Activated T-helper 9 cell treated with anti-CD3 and anti-CD28 coated beads, Interleukin-2, amount 50 U/mL, for 16 hours (primary cell): Measurements from ENCODE around the gene PMFBP1.
A peak's percentile ranks its signal among the peaks of the same experiment; 100 is the strongest.
"Not testable (repeated sequence)": the region's sequence is repeated elsewhere in the genome, so short reads cannot be mapped to it uniquely, and the experiment has no call there.

Experiments
- DNase-seq: peaks from one replicate; pipeline ENCODE4 v3.0.0-alpha.2; 2020; ENCODE audit warnings: low read depth

Gene PMFBP1

DNA sequence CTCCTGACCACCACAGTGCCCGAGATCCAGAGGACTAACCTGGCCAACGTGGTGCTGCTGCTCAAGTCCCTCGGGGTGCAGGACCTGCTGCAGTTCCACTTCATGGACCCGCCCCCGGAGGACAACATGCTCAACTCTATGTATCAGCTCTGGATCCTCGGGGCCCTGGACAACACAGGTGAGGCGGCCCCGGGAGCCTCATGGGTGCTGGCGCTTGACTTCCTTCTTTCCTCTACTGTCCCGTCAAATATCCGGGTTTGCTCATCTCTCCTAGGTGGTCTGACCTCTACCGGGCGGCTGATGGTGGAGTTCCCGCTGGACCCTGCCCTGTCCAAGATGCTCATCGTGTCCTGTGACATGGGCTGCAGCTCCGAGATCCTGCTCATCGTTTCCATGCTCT, 64.6 kb downstream of the PMFBP1 start:
- no peak for DNase-seq

DNA sequence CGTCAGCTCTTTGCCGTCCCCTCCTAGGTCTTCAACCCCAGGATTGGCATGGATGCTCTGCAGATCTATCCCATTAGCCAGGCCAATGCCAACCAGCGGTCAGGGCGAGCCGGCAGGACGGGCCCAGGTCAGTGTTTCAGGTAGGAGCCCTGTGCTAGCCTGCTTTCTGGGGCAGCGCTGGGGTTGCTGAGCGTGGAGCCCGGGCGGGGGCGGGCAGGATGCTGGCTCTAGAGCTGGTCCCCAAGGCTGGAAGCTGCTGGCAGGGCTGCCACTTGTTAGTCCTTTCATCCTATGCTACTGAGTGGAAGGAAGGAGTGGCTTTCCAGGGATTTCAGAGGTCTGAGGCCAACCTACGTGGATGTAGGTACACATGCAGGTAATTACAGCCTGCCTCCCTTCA, 66.0 kb downstream of the PMFBP1 start:
- DNase-seq = no peak

DNA sequence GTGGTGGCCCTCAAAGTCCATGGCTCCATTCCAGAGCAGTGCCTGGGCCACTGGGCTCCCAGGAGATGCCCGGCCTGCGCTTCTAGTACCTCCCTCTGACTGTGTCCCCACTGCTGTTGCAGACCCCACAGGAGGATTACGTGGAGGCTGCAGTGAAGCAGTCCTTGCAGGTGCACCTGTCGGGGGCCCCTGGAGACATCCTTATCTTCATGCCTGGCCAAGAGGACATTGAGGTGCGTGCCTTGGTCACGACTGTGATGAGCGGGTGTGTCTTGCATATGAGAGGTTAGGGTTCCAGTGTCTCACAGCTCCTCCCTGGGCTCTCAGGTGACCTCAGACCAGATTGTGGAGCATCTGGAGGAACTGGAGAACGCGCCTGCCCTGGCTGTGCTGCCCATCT, 67.0 kb downstream of the PMFBP1 start:
- DNase-seq = no peak

DNA sequence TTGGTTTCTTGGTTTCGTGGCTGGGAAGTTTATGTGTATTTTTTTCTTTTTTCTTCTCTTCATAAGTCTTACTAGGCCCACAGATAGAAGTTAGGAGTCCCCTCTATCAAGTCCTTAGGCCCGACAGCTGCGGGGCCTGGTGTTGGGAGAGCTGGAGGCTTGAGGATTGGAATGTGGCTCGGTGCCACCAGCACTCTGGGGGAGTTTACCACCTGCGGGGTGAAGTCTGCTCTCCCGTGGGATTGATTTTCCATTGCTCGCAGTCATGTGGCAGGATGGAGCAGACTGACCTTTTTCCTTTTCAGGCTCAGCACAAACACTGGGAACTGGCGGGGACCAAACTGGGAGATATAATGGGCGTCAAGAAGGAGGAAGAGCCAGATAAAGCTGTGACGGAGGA, 70.8 kb downstream of the PMFBP1 start:
- DNase-seq = no peak

DNA sequence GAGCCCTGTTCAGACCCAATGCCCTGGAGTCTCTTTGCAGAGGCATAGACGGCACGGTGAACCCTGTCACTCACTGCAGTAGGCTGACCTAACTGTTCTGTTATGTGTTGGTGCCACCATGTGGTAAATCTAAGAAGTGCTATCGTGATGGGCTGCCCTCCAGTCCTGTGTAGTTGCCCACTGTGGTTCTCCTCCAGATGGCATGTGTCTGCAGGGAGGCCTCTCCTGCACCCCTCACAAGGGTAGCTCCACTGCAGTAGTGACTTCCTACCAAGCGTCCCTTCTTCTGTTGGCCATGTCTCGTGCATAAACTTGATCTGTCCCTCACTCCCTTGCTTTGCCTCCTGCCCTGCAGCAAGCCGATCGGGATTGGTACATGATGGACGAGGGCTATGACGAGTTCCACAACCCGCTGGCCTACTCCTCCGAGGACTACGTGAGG, 72.6 kb downstream of the PMFBP1 start:
- no peak for DNase-seq

DNA sequence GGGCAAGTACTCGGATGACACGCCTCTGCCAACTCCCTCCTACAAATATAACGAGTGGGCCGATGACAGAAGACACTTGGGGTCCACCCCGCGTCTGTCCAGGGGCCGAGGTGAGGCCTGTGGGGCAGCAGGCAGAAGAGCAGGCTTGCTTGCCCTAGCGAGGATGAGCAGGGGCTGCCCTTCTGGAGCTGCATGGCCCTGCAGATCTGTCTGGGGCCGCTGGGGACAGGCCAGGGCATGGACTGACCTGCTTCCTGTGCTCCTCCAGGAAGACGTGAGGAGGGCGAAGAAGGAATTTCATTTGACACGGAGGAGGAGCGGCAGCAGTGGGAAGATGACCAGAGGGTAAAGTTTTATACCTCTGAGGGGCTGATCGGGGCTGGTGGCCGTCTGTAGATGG, 73.0 kb downstream of the PMFBP1 start:
- DNase-seq = no peak

DNA sequence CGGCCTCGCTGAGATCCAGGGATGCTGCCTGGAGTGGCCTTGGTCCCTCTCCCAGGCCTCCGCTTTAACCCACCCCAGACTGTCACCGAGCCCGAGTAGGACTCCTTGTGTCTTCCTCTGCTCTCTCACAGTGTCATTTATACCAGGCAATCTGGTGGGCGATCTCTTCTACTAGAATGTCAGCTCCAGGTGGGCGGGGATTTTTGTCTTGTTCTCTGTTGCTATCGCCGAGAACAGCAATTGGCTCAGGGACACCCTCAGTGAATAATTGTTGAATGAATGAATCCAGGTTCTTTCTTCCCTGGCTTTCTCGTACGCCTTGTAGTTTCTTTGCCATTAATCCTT, 77.7 kb downstream of the PMFBP1 start:
- DNase-seq = peak; percentile 12

DNA sequence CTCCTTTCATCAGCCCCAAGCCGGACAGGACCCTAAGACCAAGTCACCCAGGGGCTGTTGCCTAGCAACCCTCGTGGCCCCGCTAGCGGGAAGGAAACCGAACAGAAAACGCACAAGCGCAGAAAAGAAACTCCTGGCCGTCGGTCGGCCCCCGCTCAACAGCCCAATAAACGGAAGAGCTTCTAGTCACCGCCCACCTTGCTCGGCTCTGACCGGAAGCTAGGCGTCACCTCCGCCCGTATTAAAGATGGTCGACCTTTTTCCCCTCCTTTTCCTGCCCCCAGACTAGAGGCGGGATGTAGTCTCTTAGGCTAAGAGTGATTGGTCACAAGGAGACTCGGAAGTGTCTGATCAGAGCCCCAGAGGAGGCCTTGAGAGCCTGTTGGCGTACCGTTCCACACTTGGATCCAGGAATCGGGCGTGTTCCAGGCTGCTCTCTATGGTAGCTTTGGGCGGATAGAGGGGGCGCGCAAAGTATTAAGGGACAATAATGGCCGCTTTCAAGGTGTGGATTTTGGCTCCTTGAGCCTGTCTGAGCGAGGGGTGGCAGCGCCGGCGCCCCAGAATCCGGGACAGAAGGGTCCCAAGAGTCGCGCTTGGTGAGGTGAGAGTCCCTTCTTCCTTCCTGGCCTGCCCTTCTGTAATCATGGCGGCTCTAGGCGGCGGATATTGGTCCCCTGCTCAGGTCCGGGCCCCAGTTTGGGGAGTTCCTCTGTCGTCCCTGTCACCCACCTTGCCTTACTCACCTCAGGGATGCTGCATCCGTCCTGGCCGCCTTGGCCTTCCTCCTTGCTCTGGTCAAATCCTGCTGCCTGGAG, 78.3 kb downstream of the PMFBP1 start, which contains the start of the genes DHX38 and TXNL4B:
TSS of gene DHX38 (plus strand) at position 400 of the 818 bp plus-strand sequence. CDS start 2,311 bp downstream, outside the sequence.
TSS of gene TXNL4B (minus strand) at position 173 of the 818 bp plus-strand sequence. CDS start 2,871 bp downstream, outside the sequence.
- DNase-seq = peak; percentile 83

DNA sequence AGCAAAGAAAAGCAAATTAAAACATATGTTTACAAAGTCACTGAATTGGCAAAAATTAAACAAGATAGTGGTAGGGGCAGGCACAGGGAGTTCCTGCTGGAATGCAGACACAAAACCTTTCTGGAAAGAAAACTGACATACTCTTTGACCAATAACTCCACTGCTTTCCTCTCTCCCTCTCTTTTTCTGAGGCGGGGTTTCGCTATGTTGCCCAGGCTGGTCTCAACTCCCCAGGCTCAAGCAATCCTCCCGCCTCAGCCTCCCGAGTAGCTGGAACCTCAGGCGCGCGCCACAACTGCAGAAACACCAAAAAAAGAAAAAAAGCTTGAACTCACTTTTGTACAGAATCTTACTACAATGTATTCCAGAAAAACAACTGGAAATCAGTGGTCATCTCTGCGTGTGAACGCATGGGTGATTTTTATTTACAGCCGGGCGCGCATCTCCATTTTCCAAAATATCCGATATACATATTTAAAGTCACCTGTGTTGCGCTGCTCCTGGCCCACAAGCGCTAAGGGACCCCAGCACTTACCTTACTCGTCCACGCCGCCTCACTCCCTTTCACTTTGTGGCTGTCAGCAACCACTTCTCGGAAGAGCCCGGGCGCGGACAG, 79.0 kb downstream of the PMFBP1 start:
- no peak for DNase-seq

DNA sequence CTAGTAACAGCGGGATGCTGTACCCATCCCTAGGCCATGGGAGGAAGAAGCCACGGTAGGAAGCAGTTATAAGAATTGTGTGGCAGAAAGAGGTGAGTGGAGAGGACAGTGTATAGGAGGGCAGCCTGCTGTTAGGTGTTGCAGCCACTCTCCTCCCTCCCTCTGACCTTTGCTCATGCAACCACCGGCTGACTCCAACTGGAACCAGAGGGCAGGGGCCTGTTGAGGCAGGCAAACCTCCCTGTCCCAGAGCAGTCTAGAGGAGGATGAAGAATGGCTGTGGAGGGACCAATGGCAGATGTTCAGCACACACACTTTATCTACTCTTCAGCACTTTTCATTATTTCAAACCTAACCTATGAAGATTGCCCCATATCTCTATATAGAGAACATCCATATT, 80.7 kb downstream of the PMFBP1 start:
- DNase-seq = no peak

DNA sequence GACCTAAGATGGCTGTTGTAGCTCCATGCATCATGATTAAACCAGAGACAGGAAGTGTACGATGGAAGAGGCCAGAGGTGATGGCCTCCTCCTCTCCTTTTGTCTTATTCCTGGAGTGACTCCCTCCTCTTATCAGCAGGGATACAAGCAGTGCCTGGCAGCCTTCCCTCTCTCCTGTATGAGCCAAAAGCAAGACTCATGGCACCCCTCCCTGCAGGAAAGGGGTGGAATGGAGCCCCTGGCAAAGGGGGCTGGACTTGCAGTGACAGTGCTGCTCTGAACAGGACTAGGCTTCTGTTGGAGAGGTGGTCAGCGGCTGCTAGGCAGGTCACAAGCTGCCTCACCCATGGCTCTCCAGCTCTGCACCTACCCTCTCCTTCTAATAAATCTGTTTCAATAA, 87.0 kb downstream of the PMFBP1 start:
- DNase-seq = no peak

DNA sequence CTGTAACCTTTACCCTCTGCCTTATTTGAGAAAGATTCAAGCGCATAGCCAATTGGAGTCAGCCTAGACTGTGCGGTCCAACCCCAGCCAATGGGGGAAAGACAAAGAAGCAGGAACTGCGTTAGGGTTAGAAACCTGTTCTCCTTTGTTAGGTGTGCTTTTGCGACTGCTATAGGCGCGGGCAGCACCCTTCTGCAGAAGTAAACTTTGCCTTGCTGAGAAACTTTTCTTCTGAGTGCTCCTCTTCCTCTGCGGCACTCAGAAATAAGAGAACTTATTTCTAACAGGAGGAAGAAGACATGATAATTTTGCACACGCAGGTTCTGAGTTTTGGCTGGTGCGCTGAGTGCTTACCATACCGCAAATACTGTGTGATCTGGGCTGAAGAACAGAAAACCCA, 87.5 kb downstream of the PMFBP1 start:
- DNase-seq = no peak

DNA sequence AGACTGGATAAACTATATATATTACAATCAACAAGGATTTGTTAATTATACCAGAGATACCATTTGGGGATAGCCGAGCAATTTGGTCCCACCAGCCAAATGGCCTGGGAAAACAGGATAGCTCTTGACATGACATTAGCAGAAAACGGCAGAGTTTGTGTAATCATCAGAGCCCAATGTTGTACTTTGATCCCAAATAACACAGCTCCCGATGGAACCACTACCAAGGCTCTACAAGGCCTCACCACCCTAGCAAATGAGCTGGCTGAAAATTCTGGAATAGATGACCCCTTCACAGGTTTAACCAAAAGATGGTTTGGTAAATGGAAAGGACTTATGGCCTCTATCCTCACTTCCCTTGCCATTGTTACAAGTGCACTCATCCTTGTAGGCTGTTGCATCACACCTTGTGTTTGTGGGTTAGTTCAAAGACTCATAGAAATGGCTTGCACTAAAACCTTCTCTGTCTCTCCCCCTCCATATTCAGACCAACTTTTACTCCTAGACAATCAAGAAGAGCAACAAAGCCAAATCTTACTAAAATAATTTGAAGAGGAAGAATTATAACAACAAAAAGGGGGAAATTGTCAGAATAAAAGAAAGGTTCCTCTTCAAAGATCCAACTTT, 88.1 kb downstream of the PMFBP1 start:
- no peak for DNase-seq

DNA sequence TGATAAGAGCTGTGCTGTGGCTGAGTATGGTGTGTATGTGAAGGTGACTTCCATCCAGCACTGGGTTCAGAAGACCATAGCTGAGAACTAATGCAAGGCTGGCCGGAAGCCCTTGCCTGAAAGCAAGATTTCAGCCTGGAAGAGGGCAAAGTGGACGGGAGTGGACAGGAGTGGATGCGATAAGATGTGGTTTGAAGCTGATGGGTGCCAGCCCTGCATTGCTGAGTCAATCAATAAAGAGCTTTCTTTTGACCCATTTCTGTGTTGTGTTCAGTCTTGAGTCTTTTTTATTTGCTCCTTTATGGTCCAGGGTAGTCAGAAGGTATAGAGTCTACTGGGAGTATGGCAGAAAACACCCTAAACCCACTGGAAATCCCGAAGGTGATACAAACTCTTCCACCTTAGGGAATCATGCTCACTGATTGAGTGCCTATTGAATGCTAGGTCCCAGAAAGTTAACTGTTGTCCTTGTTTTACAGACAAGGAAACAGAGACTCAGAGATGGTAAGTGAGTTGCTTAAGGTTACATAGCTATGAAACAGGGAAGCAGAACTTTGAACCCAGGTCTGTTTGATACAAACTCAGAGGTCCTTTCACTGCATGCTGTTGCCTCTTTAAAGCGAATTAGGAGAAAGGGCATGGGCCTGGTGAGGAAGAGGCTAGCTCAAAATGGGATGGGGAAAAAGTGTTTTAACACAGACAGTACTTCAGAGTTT, 94.8 kb downstream of the PMFBP1 start:
- not testable (repeated sequence) for DNase-seq

DNA sequence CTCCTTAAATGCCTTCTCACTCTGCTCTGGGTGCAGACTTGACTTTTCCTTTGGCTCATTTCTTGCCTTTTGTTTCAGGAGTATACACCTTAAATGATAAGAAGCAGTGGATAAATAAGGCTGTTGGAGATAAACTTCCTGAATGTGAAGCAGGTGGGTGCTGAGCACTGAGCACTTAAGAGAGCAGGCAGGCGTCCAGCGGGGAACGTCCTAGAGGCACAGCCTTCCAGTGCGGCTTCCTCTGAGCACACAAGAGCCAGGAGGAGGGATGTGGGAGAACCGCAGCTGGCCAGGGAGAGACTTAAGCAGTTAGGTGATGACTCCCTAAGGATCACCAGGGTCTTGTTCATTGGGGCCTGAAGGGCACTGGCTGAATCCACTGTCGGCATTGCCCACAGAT, 96.9 kb downstream of the PMFBP1 start:
- DNase-seq = not testable (repeated sequence)

DNA sequence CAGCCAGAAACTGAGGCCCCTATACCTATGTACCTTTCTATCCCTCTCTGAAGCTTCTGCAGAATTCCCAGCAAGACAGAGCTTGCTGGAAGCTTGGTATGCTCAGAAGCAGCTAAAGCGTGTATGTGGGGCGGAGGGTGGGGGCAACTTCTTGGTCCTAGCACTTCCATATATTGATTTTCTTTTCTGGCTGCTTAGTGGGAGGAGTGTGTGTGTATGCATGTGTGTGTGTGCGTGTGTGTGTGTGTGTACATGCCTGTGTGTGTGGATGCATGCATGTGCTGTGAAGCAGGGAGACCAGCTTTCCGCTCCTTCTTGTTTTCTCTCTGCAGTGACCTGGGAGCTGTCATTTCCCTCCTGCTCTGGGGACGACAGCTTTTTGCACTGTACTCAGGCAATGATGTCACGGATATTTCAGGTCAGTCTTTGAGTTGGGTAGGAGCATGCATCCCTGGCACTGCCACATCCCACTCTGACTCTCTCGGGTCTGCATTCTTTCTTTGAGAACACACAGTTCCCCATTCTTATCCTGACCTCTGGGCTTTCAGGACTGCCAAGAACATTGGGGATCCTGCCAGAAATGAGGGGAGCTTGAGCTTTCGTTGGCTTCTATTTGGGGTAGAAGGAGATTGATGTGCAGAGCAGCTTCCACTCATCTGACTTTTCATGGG, 98.3 kb downstream of the PMFBP1 start:
- no peak for DNase-seq

DNA sequence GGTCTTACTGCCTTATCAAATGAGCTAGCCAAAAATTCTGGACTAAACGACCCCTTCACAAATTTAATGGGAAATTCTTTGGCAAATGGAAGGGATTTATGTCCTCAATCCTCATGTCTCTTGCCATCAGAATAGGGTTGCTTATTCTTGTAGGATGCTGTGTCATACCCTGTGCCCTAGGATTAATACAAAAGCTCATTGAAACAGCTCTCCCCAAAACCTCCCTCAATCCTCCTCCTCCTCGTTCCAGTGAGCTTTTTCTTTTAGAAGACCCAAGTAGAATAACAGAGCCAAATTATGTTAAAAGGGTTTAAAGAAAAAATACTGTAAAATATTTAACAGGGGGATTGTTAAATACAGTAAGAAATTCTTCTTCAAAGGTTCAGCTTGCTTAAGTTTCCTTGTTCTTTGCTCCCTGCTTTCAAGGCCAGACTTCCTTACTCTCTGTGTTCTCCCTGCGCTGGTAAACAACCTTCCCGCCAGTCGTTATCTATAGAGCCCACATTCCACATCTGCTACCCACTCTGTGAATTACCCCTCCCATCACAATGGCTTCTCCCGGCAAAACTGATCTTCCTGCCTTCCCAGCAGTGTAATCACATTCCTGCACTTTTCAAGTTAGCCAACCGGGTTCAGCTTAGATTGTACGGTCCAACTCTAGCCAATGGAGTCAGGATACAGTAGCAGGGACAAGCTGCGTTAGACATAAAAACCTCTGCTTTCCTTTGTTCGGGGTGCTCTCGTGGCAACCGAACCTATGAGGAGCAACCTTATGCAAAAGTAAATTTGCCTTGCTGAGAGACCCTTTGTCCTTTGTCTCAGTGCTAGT, 99.2 kb downstream of the PMFBP1 start:
- DNase-seq = no peak
